ENCODE measurements around the gene MPP2.
"Not testable (repeated sequence)": the region's sequence is repeated elsewhere in the genome, so short reads cannot be mapped to it uniquely, and the experiment has no call there.

Gene MPP2

GRCh38 chr17:43907425-43907981 lies at the start of gene MPP2:
Gene MPP2 (minus strand): TSS chr17:43907536. CDS start chr17:43904460, 3,076 bp downstream.
- DNase-seq (ENCODE audit: low read depth in 2 of 2), result peak; percentile 41 to 45

GRCh38 chr17:43956222-43956621 lies 48.9 kb upstream of the MPP2 start:
- no peak for DNase-seq (ENCODE audit: low read depth in 2 of 2)

GRCh38 chr17:43953746-43954145 lies 46.4 kb upstream of the MPP2 start, which contains the start of gene PYY:
Gene PYY (minus strand): TSS chr17:43953940. CDS start chr17:43953483, 457 bp downstream.
- DNase-seq (ENCODE audit: low read depth in 2 of 2), result no peak

- no peak for DNase-seq (ENCODE audit: low read depth in 2 of 2)
Observed at GRCh38 chr17:43952724-43953666, 45.7 kb upstream of the MPP2 start.

GRCh38 chr17:43952351-43952723 lies 45.0 kb upstream of the MPP2 start:
- no peak for DNase-seq (ENCODE audit: low read depth in 2 of 2)

GRCh38 chr17:43951750-43952149 lies 44.4 kb upstream of the MPP2 start:
- no peak for DNase-seq (ENCODE audit: low read depth in 2 of 2)

GRCh38 chr17:43950554-43950953 lies 43.2 kb upstream of the MPP2 start:
- DNase-seq (ENCODE audit: low read depth in 2 of 2), result no peak

GRCh38 chr17:43949781-43950180 lies 42.4 kb upstream of the MPP2 start:
- DNase-seq (ENCODE audit: low read depth in 2 of 2), result no peak

- no peak for DNase-seq (ENCODE audit: low read depth in 2 of 2)
Observed at GRCh38 chr17:43946781-43947180, 39.4 kb upstream of the MPP2 start.

- peak; percentile 60 to 61 for DNase-seq (ENCODE audit: low read depth in 2 of 2)
Observed at GRCh38 chr17:43945074-43945829, 37.9 kb upstream of the MPP2 start.

- DNase-seq (ENCODE audit: low read depth in 2 of 2), result no peak
Observed at GRCh38 chr17:43942051-43942685, 34.8 kb upstream of the MPP2 start, which contains the start of gene PPY. Gene PPY (minus strand): TSS chr17:43942476. CDS start chr17:43941654, 822 bp downstream.

GRCh38 chr17:43940630-43941029 lies 33.3 kb upstream of the MPP2 start:
- peak in 1 of 2 experiments; percentile 17 for DNase-seq (ENCODE audit: low read depth in 2 of 2)

- no peak for DNase-seq (ENCODE audit: low read depth in 2 of 2)
Observed at GRCh38 chr17:43939886-43940285, 32.5 kb upstream of the MPP2 start.

GRCh38 chr17:43939452-43939851 lies 32.1 kb upstream of the MPP2 start:
- not testable (repeated sequence) for DNase-seq (ENCODE audit: low read depth in 2 of 2)

GRCh38 chr17:43938838-43939182 lies 31.5 kb upstream of the MPP2 start:
- DNase-seq (ENCODE audit: low read depth in 2 of 2), result no peak

- DNase-seq (ENCODE audit: low read depth in 2 of 2), result peak in 1 of 2 experiments; percentile 14
Observed at GRCh38 chr17:43936434-43936833, 29.1 kb upstream of the MPP2 start.

- DNase-seq (ENCODE audit: low read depth in 2 of 2), result no peak
Observed at GRCh38 chr17:43935926-43936261, 28.6 kb upstream of the MPP2 start.

GRCh38 chr17:43935204-43935925 lies 28.0 kb upstream of the MPP2 start:
- DNase-seq (ENCODE audit: low read depth in 2 of 2), result no peak

- DNase-seq (ENCODE audit: low read depth in 2 of 2), result no peak
Observed at GRCh38 chr17:43932923-43933322, 25.6 kb upstream of the MPP2 start.

- DNase-seq (ENCODE audit: low read depth in 2 of 2), result no peak
Observed at GRCh38 chr17:43932357-43932756, 25.0 kb upstream of the MPP2 start.

- no peak for DNase-seq (ENCODE audit: low read depth in 2 of 2)
Observed at GRCh38 chr17:43931062-43931571, 23.8 kb upstream of the MPP2 start.
